Measurements from ENCODE around the gene CHAT.

Gene CHAT

GRCh38 chr10:49613165-49613881 lies 514 bp upstream of the CHAT start:
- H3K9me3 Mint-ChIP-seq: peaks cover 2% of the 10 kb centered on the region
- no peak overlapping the region for H3K27ac Mint-ChIP-seq
- no peaks in the 10 kb centered on the region for H3K36me3 Mint-ChIP-seq (ENCODE audit: low read depth)
- peaks cover 85% of the 10 kb centered on the region for H3K27me3 Mint-ChIP-seq
- no peak for DNase-seq
- no peak overlapping the region for H3K4me3 Mint-ChIP-seq
- peaks cover 14% of the 10 kb centered on the region for H3K4me1 Mint-ChIP-seq (ENCODE audit: low read depth)

- Mint-ChIP-seq H3K27ac (no peak overlapping the region), H3K4me3 (no peak overlapping the region), H3K9me3 (peaks cover 2% of the 10 kb centered on the region), H3K4me1 (ENCODE audit: low read depth) (peaks cover 14% of the 10 kb centered on the region), H3K36me3 (ENCODE audit: low read depth) (no peaks in the 10 kb centered on the region), H3K27me3 (peaks cover 85% of the 10 kb centered on the region)
- DNase-seq: no peak
These were observed 683 bp downstream of the CHAT start for GRCh38 chr10:49614242-49615198.

- Mint-ChIP-seq H3K27me3 (peaks cover 90% of the 10 kb centered on the region), H3K27ac (no peak overlapping the region), H3K4me3 (no peak overlapping the region), H3K4me1 (ENCODE audit: low read depth) (peaks cover 14% of the 10 kb centered on the region), H3K9me3 (peaks cover 2% of the 10 kb centered on the region), H3K36me3 (ENCODE audit: low read depth) (no peaks in the 10 kb centered on the region)
- no peak for DNase-seq
These were observed 1.4 kb downstream of the CHAT start for GRCh38 chr10:49615213-49615612.

- peaks cover 2% of the 10 kb centered on the region for H3K9me3 Mint-ChIP-seq
- H3K27ac Mint-ChIP-seq: no peak overlapping the region
- peaks cover 14% of the 10 kb centered on the region for H3K4me1 Mint-ChIP-seq (ENCODE audit: low read depth)
- no peak overlapping the region for H3K4me3 Mint-ChIP-seq
- peaks cover 89% of the 10 kb centered on the region for H3K27me3 Mint-ChIP-seq
- DNase-seq: no peak
- no peaks in the 10 kb centered on the region for H3K36me3 Mint-ChIP-seq (ENCODE audit: low read depth)
These were observed 1.9 kb downstream of the CHAT start for GRCh38 chr10:49615721-49616120.

- peaks cover 2% of the 10 kb centered on the region for H3K9me3 Mint-ChIP-seq
- H3K4me1 Mint-ChIP-seq (ENCODE audit: low read depth): peaks cover 14% of the 10 kb centered on the region
- H3K4me3 Mint-ChIP-seq: no peak overlapping the region
- H3K27me3 Mint-ChIP-seq: peaks cover 81% of the 10 kb centered on the region
- no peaks in the 10 kb centered on the region for H3K36me3 Mint-ChIP-seq (ENCODE audit: low read depth)
- H3K27ac Mint-ChIP-seq: no peak overlapping the region
- DNase-seq: no peak
These were observed 2.7 kb downstream of the CHAT start for GRCh38 chr10:49616421-49617101.

- peaks cover 13% of the 10 kb centered on the region for H3K4me1 Mint-ChIP-seq (ENCODE audit: low read depth)
- no peak overlapping the region for H3K4me3 Mint-ChIP-seq
- peaks cover 77% of the 10 kb centered on the region for H3K27me3 Mint-ChIP-seq
- no peak for DNase-seq
- no peaks in the 10 kb centered on the region for H3K9me3 Mint-ChIP-seq
- no peak overlapping the region for H3K27ac Mint-ChIP-seq
- H3K36me3 Mint-ChIP-seq (ENCODE audit: low read depth): no peaks in the 10 kb centered on the region
These were observed 3.5 kb downstream of the CHAT start for GRCh38 chr10:49617121-49618020.

GRCh38 chr10:49618821-49619220 lies 5.0 kb downstream of the CHAT start:
- H3K27ac Mint-ChIP-seq: no peak overlapping the region
- no peak for DNase-seq
- no peaks in the 10 kb centered on the region for H3K9me3 Mint-ChIP-seq
- H3K4me3 Mint-ChIP-seq: no peak overlapping the region
- H3K27me3 Mint-ChIP-seq: peaks cover 67% of the 10 kb centered on the region
- H3K36me3 Mint-ChIP-seq (ENCODE audit: low read depth): no peaks in the 10 kb centered on the region
- H3K4me1 Mint-ChIP-seq (ENCODE audit: low read depth): peaks cover 5% of the 10 kb centered on the region

GRCh38 chr10:49619613-49620012 lies 5.8 kb downstream of the CHAT start:
- H3K9me3 Mint-ChIP-seq: no peaks in the 10 kb centered on the region
- H3K27ac Mint-ChIP-seq: no peak overlapping the region
- peaks cover 3% of the 10 kb centered on the region for H3K4me1 Mint-ChIP-seq (ENCODE audit: low read depth)
- H3K36me3 Mint-ChIP-seq (ENCODE audit: low read depth): no peaks in the 10 kb centered on the region
- H3K4me3 Mint-ChIP-seq: no peak overlapping the region
- peaks cover 64% of the 10 kb centered on the region for H3K27me3 Mint-ChIP-seq
- DNase-seq: no peak

GRCh38 chr10:49620286-49620810 lies 6.5 kb downstream of the CHAT start:
- DNase-seq: no peak
- Mint-ChIP-seq H3K27me3 (peaks cover 58% of the 10 kb centered on the region), H3K4me3 (no peak overlapping the region), H3K27ac (no peak overlapping the region), H3K36me3 (ENCODE audit: low read depth) (no peaks in the 10 kb centered on the region), H3K4me1 (ENCODE audit: low read depth) (peaks cover under 1% of the 10 kb centered on the region), H3K9me3 (no peaks in the 10 kb centered on the region)

GRCh38 chr10:49620841-49621378 lies 7.1 kb downstream of the CHAT start:
- no peak for DNase-seq
- H3K9me3 Mint-ChIP-seq: no peaks in the 10 kb centered on the region
- H3K36me3 Mint-ChIP-seq (ENCODE audit: low read depth): no peaks in the 10 kb centered on the region
- no peak overlapping the region for H3K27ac Mint-ChIP-seq
- peaks cover 52% of the 10 kb centered on the region for H3K27me3 Mint-ChIP-seq
- H3K4me3 Mint-ChIP-seq: no peak overlapping the region
- no peaks in the 10 kb centered on the region for H3K4me1 Mint-ChIP-seq (ENCODE audit: low read depth)

- Mint-ChIP-seq H3K4me3 (no peak overlapping the region), H3K36me3 (ENCODE audit: low read depth) (no peaks in the 10 kb centered on the region), H3K27me3 (peaks cover 48% of the 10 kb centered on the region), H3K4me1 (ENCODE audit: low read depth) (no peaks in the 10 kb centered on the region), H3K9me3 (no peaks in the 10 kb centered on the region), H3K27ac (no peak overlapping the region)
- no peak for DNase-seq
These were observed 7.7 kb downstream of the CHAT start for GRCh38 chr10:49621561-49621960.

- Mint-ChIP-seq H3K9me3 (no peaks in the 10 kb centered on the region), H3K27ac (no peak overlapping the region), H3K4me1 (ENCODE audit: low read depth) (no peaks in the 10 kb centered on the region), H3K36me3 (ENCODE audit: low read depth) (no peaks in the 10 kb centered on the region), H3K4me3 (no peak overlapping the region), H3K27me3 (peaks cover 38% of the 10 kb centered on the region)
- no peak for DNase-seq
These were observed 8.9 kb downstream of the CHAT start for GRCh38 chr10:49622426-49623425.

All from activated T-cell treated with anti-CD3 and anti-CD28 coated beads, Interleukin-2, amount 50 U/mL, for 24 hours (primary cell).